Transverse colon (tissue), 4 donors: ENCODE results near the gene LSAMP.

ENCODE experiments used
- CTCF ChIP-seq, 5 experiments: fragments of 200-600 bp in 3 of 5; fragments of 450-650 bp in 2 of 5; sonication (generic) in 3 of 5; IDR thresholded peaks; 1 replicate in 2 of 5; 2 replicates in 3 of 5; pipeline ENCODE4 v1.5.1; 2016 to 2017; ENCODE audit warnings: antibody characterized with exemption in 5 of 5, inconsistent platforms in 3 of 5, mild to moderate bottlenecking in 2 of 5, moderate library complexity in 1 of 5
- POLR2AphosphoS5 ChIP-seq, 3 donors: sonication (generic); formaldehyde crosslinking; IDR thresholded peaks; one replicate each; pipeline ENCODE4 v1.6.1; 2016; ENCODE audit warnings: antibody characterized with exemption in 3 of 3

GRCh38 chr3:116191409-116191808, 253.9 kb downstream of the LSAMP start:
- TF ChIP-seq CTCF (IDR thresholded peaks at IDR 0.05): no peak
- TF ChIP-seq POLR2AphosphoS5 (IDR thresholded peaks at IDR 0.05): no peak
